SHP77 treated with DMSO at 0.1 percent for 48 hours (cell line): ENCODE results near the gene AGAP1.

Experiments
- DNase-seq: peaks from one replicate; lab custom pipeline; 2025; lab: John Stamatoyannopoulos, UW

Gene AGAP1

GRCh38 chr2:235847576-235847975 is 353.7 kb downstream of the AGAP1 start:
- DNase-seq: no peak

- no peak for DNase-seq
These were observed 354.2 kb downstream of the AGAP1 start for GRCh38 chr2:235848055-235848454.

- no peak for DNase-seq
These were observed 355.1 kb downstream of the AGAP1 start for GRCh38 chr2:235848946-235849345.

GRCh38 chr2:235849489-235849888 is 355.6 kb downstream of the AGAP1 start:
- no peak for DNase-seq

- DNase-seq: no peak
These were observed 356.4 kb downstream of the AGAP1 start for GRCh38 chr2:235850289-235850688.

GRCh38 chr2:235850771-235851551 is 357.1 kb downstream of the AGAP1 start:
- no peak for DNase-seq

GRCh38 chr2:235851828-235852525 is 358.1 kb downstream of the AGAP1 start:
- DNase-seq: no peak

GRCh38 chr2:235852526-235852920 is 358.7 kb downstream of the AGAP1 start:
- no peak for DNase-seq

- no peak for DNase-seq
These were observed 360.4 kb downstream of the AGAP1 start for GRCh38 chr2:235854276-235854675.

GRCh38 chr2:235855011-235855410 is 361.2 kb downstream of the AGAP1 start:
- no peak for DNase-seq

- no peak for DNase-seq
These were observed 362.5 kb downstream of the AGAP1 start for GRCh38 chr2:235856151-235856854.

GRCh38 chr2:235857598-235857997 is 363.8 kb downstream of the AGAP1 start:
- no peak for DNase-seq

- DNase-seq: no peak
These were observed 365.0 kb downstream of the AGAP1 start for GRCh38 chr2:235858881-235859280.

- no peak for DNase-seq
These were observed 365.8 kb downstream of the AGAP1 start for GRCh38 chr2:235859651-235860050.

- DNase-seq: no peak
These were observed 366.3 kb downstream of the AGAP1 start for GRCh38 chr2:235860111-235860510.

- no peak for DNase-seq
These were observed 367.0 kb downstream of the AGAP1 start for GRCh38 chr2:235860871-235861270.

- no peak for DNase-seq
These were observed 367.5 kb downstream of the AGAP1 start for GRCh38 chr2:235861383-235861782.

GRCh38 chr2:235863414-235863813 is 369.6 kb downstream of the AGAP1 start:
- no peak for DNase-seq

- DNase-seq: no peak
These were observed 370.5 kb downstream of the AGAP1 start for GRCh38 chr2:235864302-235864701.

- DNase-seq: no peak
These were observed 371.1 kb downstream of the AGAP1 start for GRCh38 chr2:235864733-235865515.

GRCh38 chr2:235866373-235866772 is 372.5 kb downstream of the AGAP1 start:
- no peak for DNase-seq

GRCh38 chr2:235868224-235868623 is 374.4 kb downstream of the AGAP1 start:
- DNase-seq: no peak
